GM18909 (cell line): ENCODE measurements around the gene MPZL2.
A peak's percentile ranks its signal among the peaks of the same experiment; 100 is the strongest.

ENCODE experiments used
- ATAC-seq: cut with Tn5 transposase; IDR thresholded peaks from one replicate; pipeline ENCODE4 v1.9.1; 2021; ENCODE audit warnings: mild to moderate bottlenecking; ENCODE audit not compliant: unreplicated experiment, poor library complexity

The MPZL2 gene

DNA sequence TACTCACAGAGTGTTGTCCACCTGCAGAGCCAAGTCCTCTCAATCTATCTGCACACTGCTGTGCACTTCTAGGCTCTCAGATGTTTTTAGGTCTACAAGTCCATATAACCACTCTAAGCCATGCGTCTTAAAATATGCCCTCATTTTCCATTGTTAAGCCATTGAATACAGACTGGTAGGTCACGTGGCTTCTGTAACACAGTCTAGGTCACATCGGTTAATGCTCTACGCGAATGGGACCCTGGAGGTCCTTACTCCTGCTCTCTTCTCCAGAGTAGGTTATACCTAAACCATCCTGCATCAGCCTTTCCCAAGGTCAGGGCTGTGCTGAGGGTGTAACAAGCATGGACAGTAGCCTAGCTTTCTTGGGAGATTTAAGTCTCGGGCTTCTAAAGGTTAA, 40.1 kb downstream of the MPZL2 start:
- ATAC-seq = no peak

DNA sequence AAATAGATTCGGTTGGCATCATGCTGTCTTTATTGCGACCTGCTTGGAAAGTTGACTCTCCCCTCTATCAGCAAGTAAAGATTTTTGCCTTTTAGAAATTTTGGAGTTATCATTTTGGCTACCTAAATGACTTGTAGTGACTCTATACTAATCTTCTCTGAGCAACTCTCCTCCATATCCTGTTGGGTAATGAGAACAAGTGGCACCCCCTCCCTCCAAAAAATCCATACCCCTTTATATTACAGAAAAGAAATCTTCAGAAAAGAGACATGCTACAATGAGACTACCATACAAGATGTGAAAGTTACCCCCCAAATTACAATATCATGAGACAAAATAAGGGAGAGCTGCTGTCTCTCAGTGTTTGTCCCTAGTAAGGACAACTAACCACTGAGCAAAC, 40.5 kb downstream of the MPZL2 start:
- no peak for ATAC-seq

DNA sequence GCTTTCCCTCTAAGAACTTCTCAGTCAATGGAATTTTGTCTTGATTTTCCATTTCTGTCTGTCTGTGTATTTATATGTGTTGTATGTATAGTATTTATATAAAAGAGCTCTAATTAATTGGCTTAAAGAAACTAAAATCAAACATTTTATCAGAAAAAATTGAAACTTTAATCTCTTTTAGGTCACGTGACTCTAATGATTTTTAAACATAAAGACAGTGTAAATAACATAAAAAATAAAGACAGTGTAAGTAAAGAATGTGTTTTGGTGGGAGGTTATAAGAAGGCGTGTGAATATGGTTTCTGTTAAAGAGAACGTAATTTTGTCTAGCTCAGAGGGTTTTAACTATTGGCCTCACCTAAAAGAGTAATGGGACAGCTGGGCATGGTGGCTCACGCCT, 41.7 kb downstream of the MPZL2 start:
- ATAC-seq = no peak

DNA sequence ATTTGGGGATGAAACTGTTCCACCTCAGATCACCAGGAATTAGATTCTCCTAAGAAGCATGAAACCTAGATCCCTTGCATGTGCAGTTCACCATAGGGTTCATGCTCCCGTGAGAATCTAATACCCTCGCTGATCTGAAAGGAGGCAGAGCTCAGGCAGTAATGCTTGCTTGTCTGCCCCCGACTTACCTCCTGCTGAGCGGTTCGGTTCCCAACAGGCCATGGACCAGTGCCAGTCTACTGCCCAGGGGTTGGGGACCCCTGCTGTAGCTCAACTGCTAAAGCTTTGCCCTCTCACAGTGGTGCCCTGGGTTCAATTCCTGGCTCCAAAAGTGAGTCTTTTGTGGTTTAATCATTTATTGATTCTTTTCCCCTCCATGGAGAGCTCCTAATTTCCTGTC, 42.7 kb downstream of the MPZL2 start:
- ATAC-seq = no peak

DNA sequence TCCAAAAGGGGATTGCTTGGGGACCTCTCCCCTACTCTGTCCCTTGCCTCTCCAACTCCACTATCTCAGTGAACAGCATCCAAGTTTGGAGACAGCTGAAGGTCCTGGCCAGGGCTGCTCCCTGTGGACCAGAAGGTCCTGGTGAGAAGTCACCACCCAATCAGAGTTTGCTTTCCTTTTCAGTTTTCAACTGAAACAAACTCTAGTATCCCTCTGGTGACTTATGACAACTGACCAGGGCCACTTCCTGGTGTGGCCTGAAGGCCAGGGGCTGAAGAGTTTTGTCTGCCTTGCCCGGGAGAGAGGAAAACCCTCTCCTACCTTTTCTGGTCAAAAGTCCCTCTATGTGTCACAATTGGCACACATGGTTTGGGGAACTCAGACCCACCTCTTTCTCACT, 44.4 kb downstream of the MPZL2 start:
- no peak for ATAC-seq

DNA sequence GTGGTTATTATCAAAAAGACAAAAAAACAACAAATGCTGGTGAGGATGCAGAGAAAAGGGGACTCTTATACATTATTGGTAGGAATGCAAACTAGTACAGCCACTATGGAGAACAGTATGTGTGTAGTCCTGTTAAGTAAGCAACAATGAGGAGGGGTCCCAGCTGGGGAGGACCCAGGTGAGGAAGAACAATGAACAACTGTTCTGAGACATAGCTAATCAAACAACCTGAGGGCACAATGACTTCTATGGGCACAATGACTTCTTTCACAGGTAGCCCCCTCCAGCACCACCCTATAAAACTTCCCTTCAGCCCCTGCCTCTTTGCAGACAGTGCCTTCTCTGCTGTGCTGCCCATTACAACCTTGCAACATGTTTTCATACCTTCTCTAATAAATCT, 44.9 kb downstream of the MPZL2 start:
- ATAC-seq = no peak

DNA sequence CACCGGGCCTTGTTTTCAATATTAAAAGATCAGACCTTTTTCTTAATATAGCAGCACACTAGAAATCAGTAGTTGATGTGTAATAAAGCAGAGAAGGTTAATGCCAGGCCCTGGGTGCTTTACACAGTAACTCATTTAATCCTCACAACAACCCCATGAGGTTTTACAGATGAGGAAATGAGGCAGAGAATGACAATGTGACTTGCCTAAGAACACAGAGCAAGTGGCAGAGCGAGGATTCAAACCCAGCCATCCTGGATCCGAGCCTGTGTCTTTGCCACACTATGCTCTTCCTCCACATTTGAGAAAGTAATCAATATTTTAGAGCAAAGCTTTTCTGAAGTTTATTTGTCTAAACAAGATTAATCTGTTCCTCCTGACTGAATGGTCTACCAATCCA, 46.5 kb downstream of the MPZL2 start:
- no peak for ATAC-seq

DNA sequence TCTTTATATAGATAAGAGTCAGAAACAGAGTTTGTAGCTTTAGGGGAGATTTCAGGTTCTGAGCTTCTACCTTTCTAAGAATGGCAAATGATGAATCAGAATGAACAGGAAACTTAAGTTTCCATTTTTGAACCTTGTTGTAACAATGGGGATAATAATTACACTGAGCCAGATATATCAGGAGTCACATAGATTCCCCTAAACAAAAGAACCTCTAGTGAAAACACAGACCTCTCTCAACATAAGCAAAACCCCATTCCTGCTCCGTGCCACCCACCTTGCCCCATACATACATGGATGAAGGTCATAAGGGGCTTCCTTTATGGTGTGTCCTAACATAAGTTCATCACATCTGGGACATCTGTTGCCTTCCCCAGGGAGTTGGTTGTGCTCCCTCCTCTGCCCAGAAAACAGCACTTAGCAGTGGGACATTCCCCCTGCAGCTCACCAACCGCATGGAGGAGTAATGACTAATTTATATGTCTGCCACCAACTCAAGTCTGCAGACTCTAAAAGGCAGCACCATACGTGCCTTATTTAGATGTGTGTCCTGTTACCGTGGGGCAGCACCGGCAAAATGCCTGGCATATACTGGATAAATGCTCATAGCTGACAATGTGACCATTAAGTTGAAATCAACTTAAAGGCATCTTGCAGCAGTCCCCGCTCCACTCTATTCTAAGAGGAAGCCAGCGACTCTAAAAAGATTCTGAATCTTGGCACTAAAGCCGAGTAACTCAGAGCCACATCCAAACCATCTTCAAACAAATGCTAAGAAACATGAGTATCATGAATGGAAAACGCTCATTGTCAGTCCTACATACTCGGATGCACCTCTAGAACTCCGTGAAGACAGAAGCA, 47.2 kb downstream of the MPZL2 start:
- peak; percentile 50 for ATAC-seq

DNA sequence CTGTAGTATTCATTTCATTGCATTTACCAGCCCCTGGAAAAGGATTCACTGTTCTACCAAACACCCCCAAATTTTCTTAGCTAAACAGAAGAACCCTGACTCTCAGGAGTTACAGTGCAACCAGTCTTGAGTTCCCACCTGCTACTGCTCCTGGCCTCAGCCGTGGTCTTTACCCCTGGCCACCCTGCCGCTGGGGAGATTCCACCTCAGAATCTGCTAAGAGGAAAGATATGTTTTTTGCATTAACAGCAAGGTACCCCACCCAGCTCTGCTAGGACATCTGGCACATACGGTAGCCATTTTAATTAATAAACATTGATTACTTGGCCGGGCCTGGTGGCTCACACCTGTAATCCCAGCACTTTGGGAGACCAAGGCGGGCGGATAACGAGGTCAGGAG, 48.3 kb downstream of the MPZL2 start:
- ATAC-seq = no peak

DNA sequence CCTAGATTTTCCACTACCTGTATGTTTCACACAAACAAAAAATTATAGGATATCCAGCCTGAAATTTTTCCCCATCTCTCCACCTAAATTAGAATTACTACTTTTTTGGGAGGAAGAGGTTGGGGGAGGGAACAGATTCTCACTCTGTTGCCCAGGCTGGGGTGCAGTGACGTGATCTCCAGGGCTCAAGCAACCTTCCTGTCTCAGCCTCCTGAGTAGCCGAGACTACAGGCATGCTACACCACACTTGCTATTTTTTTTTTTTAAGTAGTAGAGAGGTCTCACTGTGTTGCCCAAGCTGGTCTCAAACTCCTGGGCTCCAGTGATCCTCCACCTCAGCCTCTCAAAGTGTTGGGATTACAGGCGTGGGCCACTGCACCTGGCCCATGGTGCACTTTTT, 48.8 kb downstream of the MPZL2 start:
- ATAC-seq = no peak

DNA sequence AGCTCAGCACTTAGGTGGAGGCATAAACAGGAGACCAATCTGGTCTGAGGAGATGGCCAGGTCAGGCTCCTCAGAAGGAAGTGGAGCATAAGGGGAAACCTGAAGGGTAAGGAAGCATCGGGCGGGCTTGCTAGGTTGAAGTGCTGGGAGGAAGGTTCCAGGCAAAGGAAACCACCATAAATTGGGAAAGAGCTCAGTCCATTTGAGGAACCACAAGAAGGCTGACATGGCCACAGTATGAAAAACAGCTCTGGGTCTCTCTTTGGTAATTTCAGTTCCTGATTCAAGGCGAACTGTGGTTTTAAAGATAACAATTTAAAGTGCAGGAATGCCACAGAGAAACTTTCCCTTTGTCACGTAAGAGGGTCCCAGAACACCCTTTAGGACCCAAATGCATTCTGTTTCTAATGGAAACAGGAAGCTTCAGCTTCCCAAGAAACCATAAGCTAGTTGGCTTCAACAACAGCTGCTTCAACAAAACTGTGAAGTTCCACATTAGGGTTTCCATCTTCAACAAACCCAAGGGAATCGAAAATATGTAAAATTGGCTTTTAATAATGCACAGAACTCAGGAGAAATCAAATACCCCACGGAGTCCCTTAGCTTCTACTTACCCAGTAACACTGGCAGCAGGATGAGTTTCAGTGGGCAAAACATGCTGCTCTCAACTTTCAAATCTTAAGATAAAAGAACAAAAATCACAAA, 49.7 kb downstream of the MPZL2 start:
- no peak for ATAC-seq

DNA sequence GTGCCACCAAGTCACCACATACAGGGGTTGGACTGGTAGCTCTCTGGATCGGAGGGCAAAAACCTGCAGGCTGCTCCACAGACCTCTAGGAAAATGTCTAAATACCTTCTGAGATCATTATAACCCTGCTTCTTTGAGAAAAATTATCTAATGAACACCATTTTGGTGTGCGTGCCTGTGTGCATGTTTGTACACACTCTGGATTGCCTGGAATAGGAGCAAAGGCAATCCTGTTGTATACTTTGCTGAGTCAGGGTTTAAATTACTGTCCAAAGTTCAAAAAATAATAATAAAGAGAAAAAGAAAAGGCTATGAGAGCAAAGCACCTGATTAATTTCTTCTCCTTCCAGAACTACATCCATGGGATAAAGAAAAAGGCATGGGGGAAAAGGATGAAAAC, 50.3 kb downstream of the MPZL2 start:
- no peak for ATAC-seq

DNA sequence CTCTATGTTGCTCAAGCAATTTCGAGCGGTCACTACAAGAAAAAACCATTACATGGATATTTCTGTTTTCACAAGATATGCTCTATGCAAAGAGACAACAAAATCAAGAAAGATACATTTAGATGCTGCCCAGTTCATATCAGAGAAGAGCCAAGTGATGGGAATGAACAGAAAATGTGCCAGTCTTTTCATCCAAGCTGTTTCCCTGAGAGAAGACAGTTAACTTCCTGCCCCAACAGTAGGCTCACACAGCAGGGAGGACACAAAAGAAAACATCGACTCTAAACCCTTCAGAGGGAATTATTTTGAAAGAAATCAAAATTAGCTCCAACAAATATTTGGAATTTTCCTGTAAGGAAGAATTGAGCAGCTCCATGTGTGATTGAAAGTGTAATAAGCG, 50.9 kb downstream of the MPZL2 start:
- no peak for ATAC-seq

DNA sequence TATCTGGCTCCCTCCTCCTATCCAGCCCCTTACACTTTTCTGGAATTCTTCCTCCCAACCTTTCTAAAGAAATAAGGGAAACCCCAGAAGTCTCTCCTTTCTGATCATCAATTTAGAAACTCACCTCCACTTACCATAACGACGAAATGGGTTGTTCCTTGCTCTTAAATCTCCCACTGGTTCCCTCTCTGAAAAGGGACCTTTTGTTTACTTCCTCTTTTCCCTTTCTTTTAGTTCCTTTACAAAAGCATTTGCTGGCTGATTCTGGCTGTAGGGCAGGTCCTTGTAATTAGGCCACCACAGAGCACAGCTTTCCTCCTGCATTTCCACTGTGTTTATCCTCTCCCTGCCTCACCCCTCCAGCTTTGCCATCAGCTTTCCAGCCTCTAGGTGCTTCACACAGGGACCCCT, 51.3 kb downstream of the MPZL2 start:
- no peak for ATAC-seq

DNA sequence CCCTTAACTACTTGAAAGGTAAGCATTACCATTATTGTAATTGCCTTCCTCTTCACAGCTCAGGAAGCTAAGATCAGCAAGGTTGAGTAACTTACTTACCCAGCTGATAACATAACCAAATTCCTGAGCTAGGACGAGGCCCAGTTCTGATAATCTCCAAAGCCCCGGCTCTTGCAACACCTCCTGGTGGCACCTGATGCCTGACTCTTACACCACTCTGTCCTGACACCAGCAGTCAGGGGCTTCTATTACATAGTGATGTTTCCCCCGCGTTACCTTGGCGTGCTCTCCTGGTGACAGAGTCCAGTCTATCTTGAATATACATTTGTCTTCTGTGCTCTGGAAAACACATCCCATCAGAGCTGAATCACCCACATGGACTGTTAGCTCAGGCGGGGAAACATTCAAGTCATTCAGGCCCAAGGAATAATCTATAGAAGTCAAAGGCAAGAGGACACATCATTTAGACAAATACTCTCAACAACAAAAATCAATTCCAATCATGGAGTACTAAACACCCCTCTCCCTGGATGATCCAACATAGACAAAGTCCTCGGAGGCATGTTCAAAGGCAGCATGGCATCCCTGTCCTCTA, 51.9 kb downstream of the MPZL2 start:
- no peak for ATAC-seq

DNA sequence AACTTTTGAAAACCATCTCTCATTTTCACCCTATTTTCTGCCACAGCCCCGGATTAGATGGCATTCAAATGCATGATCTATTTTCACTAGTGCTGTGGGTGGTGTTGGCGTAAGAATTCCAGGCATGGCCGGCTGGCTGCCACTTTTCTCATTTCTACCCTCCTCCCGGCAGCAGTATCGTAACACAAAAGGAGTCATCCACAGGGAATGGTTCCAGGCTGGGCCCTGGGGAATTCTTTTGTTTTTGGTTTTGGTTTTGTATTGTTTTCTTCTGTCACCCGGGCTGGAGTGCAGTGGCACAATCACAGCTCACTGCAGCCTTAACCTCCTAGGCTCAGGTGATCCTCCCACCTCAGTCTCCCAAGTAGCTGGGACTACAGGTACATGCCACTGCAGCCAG, 53.1 kb downstream of the MPZL2 start:
- ATAC-seq = no peak

DNA sequence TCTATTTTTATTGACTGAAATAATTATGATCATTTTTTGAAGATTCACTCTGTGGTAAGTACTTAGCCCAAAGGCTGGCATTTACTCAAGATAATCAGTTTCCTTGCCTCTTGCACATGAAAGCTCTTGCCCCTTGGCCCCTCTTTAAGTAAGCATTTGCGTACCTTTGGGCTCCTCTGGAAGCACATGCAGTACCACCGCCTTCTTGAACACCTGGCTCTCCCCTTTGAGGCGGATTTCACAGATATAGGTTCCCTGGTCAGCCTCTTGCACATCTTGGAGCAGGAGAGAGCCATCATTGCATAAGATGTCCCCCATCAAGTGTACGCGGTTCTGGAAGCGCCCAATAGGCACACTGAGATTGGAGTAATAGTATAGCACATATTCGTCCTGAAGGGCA, 53.8 kb downstream of the MPZL2 start:
- no peak for ATAC-seq

DNA sequence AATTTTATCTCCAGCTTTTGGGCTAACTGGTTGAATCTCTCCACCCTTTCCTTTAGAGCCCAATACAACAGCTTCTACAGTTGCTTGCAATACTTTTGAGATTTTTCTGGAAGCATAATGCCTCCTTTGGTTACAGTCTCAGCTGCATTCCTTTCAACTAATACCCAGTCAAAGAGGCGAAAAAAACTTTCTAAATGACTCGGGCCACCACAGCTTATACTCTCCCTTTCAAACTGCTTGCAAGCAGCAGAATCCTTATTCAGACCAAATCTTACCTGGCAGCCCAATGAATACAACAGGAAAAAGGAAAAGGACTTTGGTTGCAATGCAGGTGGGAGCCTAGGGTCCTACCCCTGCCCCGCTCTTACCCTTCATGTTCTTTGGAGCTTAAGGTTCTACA, 55.1 kb downstream of the MPZL2 start:
- ATAC-seq = no peak

DNA sequence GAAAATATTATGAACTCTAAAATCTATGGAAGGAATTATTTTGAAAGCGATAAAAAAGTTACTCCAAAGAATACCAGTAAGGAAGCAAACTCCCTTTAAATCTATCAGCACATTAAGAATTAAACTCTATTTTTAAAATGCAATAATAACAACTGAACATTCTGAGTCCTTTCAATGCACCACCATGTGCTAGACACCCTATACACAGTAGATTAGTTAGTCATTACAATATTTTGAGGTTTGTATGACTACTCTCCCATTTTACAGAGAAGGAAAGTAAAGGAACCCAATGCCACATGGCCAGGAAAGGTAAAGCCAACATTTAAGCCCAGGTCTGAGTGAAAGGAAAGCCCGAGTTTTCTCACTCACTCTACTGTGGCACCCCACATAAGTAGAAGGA, 57.0 kb downstream of the MPZL2 start:
- ATAC-seq = no peak

DNA sequence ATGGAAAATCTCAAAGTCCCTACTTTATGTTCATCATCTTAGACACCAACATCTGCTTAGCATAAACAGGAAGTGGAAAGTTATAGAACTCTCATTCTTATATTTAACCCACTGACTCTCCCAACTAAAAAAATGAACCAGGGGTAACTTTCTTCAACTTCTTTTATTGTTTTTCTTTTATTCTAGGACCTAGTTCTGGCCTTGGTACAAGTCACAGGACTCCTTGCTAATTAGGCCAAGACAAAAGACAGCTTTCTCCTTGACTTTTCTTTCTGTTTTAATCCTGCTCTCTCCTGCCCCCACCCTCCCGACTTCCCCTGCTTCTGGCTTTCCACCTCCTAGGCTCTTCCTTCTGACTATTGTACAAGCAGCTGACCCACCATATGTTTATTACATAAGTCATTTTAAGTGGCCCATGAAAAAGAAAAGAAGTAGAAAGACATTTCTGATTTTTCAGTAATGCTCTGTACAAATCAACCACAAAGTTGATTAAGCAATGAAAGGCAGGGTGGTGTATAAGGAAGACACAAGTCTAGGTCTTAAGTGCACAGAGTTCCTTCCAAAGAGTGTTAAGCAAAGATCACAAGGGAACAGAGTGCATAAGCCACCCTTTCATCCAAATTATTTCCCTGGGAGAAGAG, 57.6 kb downstream of the MPZL2 start:
- no peak for ATAC-seq
